GM12892 (cell line): Measurements from ENCODE around the gene PROSER3.

ENCODE experiments used
- POLR2A ChIP-seq: IDR thresholded peaks from 2 replicates; pipeline ENCODE4 v1.6.1; 2011; ENCODE audit warnings: low read depth, low read length, control low read depth
- POLR2AphosphoS5 ChIP-seq: IDR thresholded peaks from 2 replicates; pipeline ENCODE4 v1.6.1; 2011; ENCODE audit warnings: low read depth, low read length, control low read depth
- TAF1 ChIP-seq: IDR thresholded peaks from 2 replicates; pipeline ENCODE4 v1.6.1; 2011; ENCODE audit warnings: low read depth, mild to moderate bottlenecking, control low read depth, low read length, borderline replicate concordance

DNA sequence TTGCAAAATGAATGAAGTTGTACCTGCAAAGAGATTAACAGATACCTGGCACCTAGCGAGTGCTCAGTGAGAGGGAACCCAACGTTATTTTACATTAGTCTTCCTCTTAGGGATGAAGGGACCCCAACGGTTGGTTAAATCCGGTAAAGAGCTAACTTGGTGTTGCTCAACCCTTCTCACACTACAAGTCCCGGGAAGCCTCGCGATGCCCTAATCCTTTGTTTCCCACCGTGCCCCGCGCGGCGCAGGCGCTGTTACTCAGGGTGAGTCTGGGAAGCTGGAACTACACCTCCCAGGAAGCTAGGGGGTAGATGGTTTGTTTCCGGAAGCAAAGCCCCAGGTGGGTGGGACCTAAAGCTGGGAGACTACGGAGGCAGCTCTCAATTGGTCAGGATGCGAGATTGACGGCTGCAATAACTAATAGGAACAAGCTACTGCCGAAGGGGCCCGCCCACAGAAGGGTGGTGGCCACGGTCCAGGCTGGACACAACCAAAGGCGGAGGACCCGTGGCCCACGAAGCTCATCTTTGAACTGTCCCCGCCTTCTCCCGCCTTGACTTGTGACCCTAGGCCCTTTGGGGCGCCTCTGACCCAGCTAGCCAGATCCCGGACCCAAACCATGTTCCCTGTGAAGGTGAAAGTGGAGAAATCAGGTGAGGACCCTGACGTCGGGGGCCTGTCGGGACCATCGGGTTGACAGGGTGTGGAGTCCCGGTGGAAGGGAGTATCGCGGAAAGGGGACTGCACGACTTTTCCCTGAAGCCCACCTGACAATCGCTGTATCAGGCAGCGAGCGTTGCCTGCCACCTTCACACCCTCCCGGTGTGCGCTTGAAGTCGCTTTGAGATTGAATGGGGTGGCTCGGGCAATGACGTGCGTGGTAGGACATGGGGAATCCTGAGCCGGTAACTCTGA is 9.6 kb upstream of the PROSER3 start, which contains the start of gene LIN37:
- 0 out of 2 replicates have a peak, but pooled peaks have one; percentile 7 for TF ChIP-seq TAF1
- peak; percentile 54; the same call in 1 of the 2 replicates for TF ChIP-seq POLR2A
- TF ChIP-seq POLR2AphosphoS5, result no peak
